Keratinocyte (primary cell): ENCODE data around the gene ZNF561. TPM values are rescaled to one million over a fixed set of nuclear protein-coding genes. Genes with fewer than 3 reads are reported as not detected.

Experiments used
- DNase-seq: peaks from one replicate; pipeline ENCODE4 v3.0.0-alpha.2; 2011; ENCODE audit warnings: low read depth, missing footprints, low spot score
- FAIRE-seq: peaks from 2 replicates; lab custom pipeline; 2011; peaks lifted over from hg19 to GRCh38; lab: Jason Lieb, UNC
- H2AFZ ChIP-seq: 2 replicates; pipeline ENCODE4 v1.6.0; 2012; ENCODE audit warnings: low read length, control low read depth, inconsistent platforms; ENCODE audit not compliant: control insufficient read depth
- H3K27ac ChIP-seq: 2 replicates; pipeline ENCODE4 v1.5.1; 2011; ENCODE audit warnings: low read length; ENCODE audit not compliant: control insufficient read depth, insufficient read depth
- H3K27me3 ChIP-seq: 3 replicates; pipeline ENCODE4 v1.6.0; 2011; ENCODE audit warnings: low read length; ENCODE audit not compliant: control insufficient read depth, insufficient read depth; ENCODE audit errors: extremely low read depth
- H3K36me3 ChIP-seq, 2 experiments: 2 replicates in 1 of 2; 3 replicates in 1 of 2; pipeline ENCODE4 v1.5.1; 2011; ENCODE audit warnings: low read length in 2 of 2, mild to moderate bottlenecking in 1 of 2; ENCODE audit not compliant: control insufficient read depth in 2 of 2, insufficient read depth in 2 of 2; ENCODE audit errors: extremely low read depth in 1 of 2
- H3K4me1 ChIP-seq: 3 replicates; pipeline ENCODE4 v1.5.1; 2011; ENCODE audit warnings: low read length; ENCODE audit not compliant: control insufficient read depth, insufficient read depth; ENCODE audit errors: extremely low read depth
- H3K4me2 ChIP-seq: 3 replicates; pipeline ENCODE4 v1.6.0; 2011; ENCODE audit warnings: low read depth, low read length; ENCODE audit not compliant: control insufficient read depth, insufficient read depth; ENCODE audit errors: extremely low read depth
- H3K4me3 ChIP-seq, 3 experiments: fragments of 200-600 bp in 1 of 3; sonication (generic) in 1 of 3; 2 replicates in 2 of 3; 3 replicates in 1 of 3; pipeline ENCODE4 v1.5.1; 2011 to 2016; ENCODE audit warnings: low read length in 3 of 3, mild to moderate bottlenecking in 3 of 3, control low read depth in 2 of 3, inconsistent platforms in 1 of 3, low read depth in 1 of 3, mixed read lengths in 1 of 3, mixed run types in 1 of 3, moderate library complexity in 1 of 3; ENCODE audit not compliant: control insufficient read depth in 2 of 3, insufficient read depth in 2 of 3; ENCODE audit errors: extremely low read depth in 1 of 3
- H3K79me2 ChIP-seq: 2 replicates; pipeline ENCODE4 v1.6.0; 2012; ENCODE audit warnings: low read length; ENCODE audit not compliant: control insufficient read depth, insufficient read depth
- H3K9ac ChIP-seq: 3 replicates; pipeline ENCODE4 v1.6.0; 2011; ENCODE audit warnings: low read length; ENCODE audit not compliant: control insufficient read depth, insufficient read depth; ENCODE audit errors: extremely low read depth
- H3K9me1 ChIP-seq: 3 replicates; pipeline ENCODE4 v1.6.0; 2011; ENCODE audit warnings: low read length; ENCODE audit not compliant: control insufficient read depth, insufficient read depth; ENCODE audit errors: extremely low read depth
- H3K9me3 ChIP-seq: 2 replicates; pipeline ENCODE4 v1.5.1; 2012; ENCODE audit warnings: low read depth, low read length; ENCODE audit not compliant: control insufficient read depth
- H4K20me1 ChIP-seq: 3 replicates; pipeline ENCODE4 v1.6.0; 2011; ENCODE audit warnings: low read length; ENCODE audit not compliant: control insufficient read depth, insufficient read depth; ENCODE audit errors: extremely low read depth
- CTCF ChIP-seq, 3 experiments: IDR thresholded peaks in 1 of 3; conservative IDR thresholded peaks in 1 of 3; optimal IDR thresholded peaks in 1 of 3; 2 replicates in 2 of 3; 3 replicates in 1 of 3; pipeline versions ENCODE3 to v1.5.1; 2011; ENCODE audit warnings: low read length in 3 of 3, mild to moderate bottlenecking in 3 of 3, moderate library complexity in 2 of 3, control low read depth in 1 of 3, inconsistent platforms in 1 of 3; ENCODE audit not compliant: insufficient read depth in 2 of 3; ENCODE audit errors: extremely low read depth in 1 of 3
- EZH2 ChIP-seq: IDR thresholded peaks from one replicate; pipeline ENCODE4 v1.6.1; 2012; ENCODE audit warnings: inconsistent platforms, mild to moderate bottlenecking, low read length, moderate library complexity
- dilution Hi-C: fragments of 300-500 bp; cut with MboI; formaldehyde crosslinking; loops from one replicate; pipeline ENCODE4 v1.7.0; 2020; ENCODE audit warnings: low sequenced_read_pairs; ENCODE audit not compliant: extremely low pct_ligation_motif_present
- polyA plus RNA-seq, 5 experiments: library from polyadenylated mRNA; depleted of rRNA in 3 of 5; stranded (reverse) in 3 of 5; stranded (forward) in 1 of 5; unstranded in 1 of 5; fragments of >200 nt; gene quantifications; 1 replicate in 1 of 5; 2 replicates in 3 of 5; 3 replicates in 1 of 5; pipeline versions ENCODE4 v1.2.1 to v1.2.3, GENCODE V29; 2011 to 2012; ENCODE audit warnings: missing spikeins in 2 of 5, low read depth in 1 of 5, low replicate concordance in 1 of 5

ZNF561 gene
- polyA plus RNA-seq, 1 donor (not counting 4 experiments of a cell fraction or from before 2014, with no cell fraction given): 56.3 TPM

- H4K20me1 ChIP-seq: no peaks in the 10 kb centered on the region
Measured at GRCh38 chr19:9627856-9628255, 6.8 kb upstream of the ZNF561 start.

GRCh38 chr19:9622531-9622930 is 1.5 kb upstream of the ZNF561 start:
- peak overlapping the region; percentile 90 for H3K27ac ChIP-seq

More at GRCh38 chr19:9627856-9628255, 6.8 kb upstream of the ZNF561 start:
- Histone ChIP-seq H3K4me1 (peaks cover 3% of the 10 kb centered on the region), H3K27me3 (no peaks in the 10 kb centered on the region), H3K4me3 (no peak overlapping the region), H3K36me3 (peaks cover 8 to 11% of the 10 kb centered on the region in 2 experiments), H3K27ac (no peak overlapping the region), H3K9me3 (no peaks in the 10 kb centered on the region), H3K9ac (no peak overlapping the region), H3K4me2 (no peak overlapping the region), H3K9me1 (no peaks in the 10 kb centered on the region), H3K79me2 (no peaks in the 10 kb centered on the region), H2AFZ (no peak overlapping the region)
- dilution Hi-C loops: no loop called here
- FAIRE-seq: no peak
- no peak for TF ChIP-seq EZH2
- no peak for TF ChIP-seq CTCF (optimal IDR thresholded peaks at IDR 0.05 in 1 of 3, IDR thresholded peaks at IDR 0.05 in 1 of 3, conservative IDR thresholded peaks at IDR 0.05 in 1 of 3; ENCODE audit: extremely low read depth in 1 of 3, insufficient read depth in 2 of 3, low read length in 3 of 3)
- no peak for DNase-seq

More at GRCh38 chr19:9622531-9622930, 1.5 kb upstream of the ZNF561 start:
- Histone ChIP-seq H3K9ac (peak overlapping the region; percentile 41), H4K20me1 (no peaks in the 10 kb centered on the region), H3K9me1 (no peaks in the 10 kb centered on the region), H3K27me3 (no peaks in the 10 kb centered on the region), H3K79me2 (peaks cover 27% of the 10 kb centered on the region), H3K4me3 (peak overlapping the region; percentile 29 to 74 (median 62)), H3K4me2 (peak overlapping the region; percentile 83), H3K36me3 (peaks cover 4 to 14% of the 10 kb centered on the region in 2 experiments), H3K9me3 (no peaks in the 10 kb centered on the region), H3K4me1 (peaks cover 14% of the 10 kb centered on the region), H2AFZ (peak overlapping the region; percentile 23)
- DNase-seq: no peak
- dilution Hi-C loops: no loop called here
- TF ChIP-seq EZH2: no peak
- TF ChIP-seq CTCF (optimal IDR thresholded peaks at IDR 0.05 in 1 of 3, IDR thresholded peaks at IDR 0.05 in 1 of 3, conservative IDR thresholded peaks at IDR 0.05 in 1 of 3; ENCODE audit: extremely low read depth in 1 of 3, insufficient read depth in 2 of 3, low read length in 3 of 3): no peak
- FAIRE-seq: peak; percentile 46
